HG03354 (cell line): ENCODE data around the gene GAL3ST1.
"Not testable (repeated sequence)": the region's sequence is repeated elsewhere in the genome, so short reads cannot be mapped to it uniquely, and the experiment has no call there.

Experiments used
- ATAC-seq: cut with Tn5 transposase; IDR thresholded peaks from one replicate; pipeline ENCODE4 v1.9.1; 2021; ENCODE audit warnings: mild to moderate bottlenecking; ENCODE audit not compliant: unreplicated experiment, poor library complexity, severe bottlenecking

Gene GAL3ST1

GRCh38 chr22:30541511-30541910 lies 33.0 kb downstream of the GAL3ST1 start:
- not testable (repeated sequence) for ATAC-seq

- no peak for ATAC-seq
Measured at GRCh38 chr22:30539368-30539767, 35.1 kb downstream of the GAL3ST1 start.

GRCh38 chr22:30538280-30538679 lies 36.2 kb downstream of the GAL3ST1 start:
- ATAC-seq, result no peak

GRCh38 chr22:30537083-30537731 lies 37.3 kb downstream of the GAL3ST1 start:
- ATAC-seq, result no peak

- no peak for ATAC-seq
Measured at GRCh38 chr22:30535182-30535581, 39.3 kb downstream of the GAL3ST1 start.

- ATAC-seq, result no peak
Measured at GRCh38 chr22:30531651-30532608, 42.5 kb downstream of the GAL3ST1 start.

- no peak for ATAC-seq
Measured at GRCh38 chr22:30526656-30527055, 47.8 kb downstream of the GAL3ST1 start.

- ATAC-seq, result no peak
Measured at GRCh38 chr22:30523646-30524489, 50.6 kb downstream of the GAL3ST1 start.

GRCh38 chr22:30521368-30522156 lies 52.9 kb downstream of the GAL3ST1 start:
- no peak for ATAC-seq

GRCh38 chr22:30519842-30520425 lies 54.5 kb downstream of the GAL3ST1 start:
- ATAC-seq, result no peak

- ATAC-seq, result no peak
Measured at GRCh38 chr22:30516731-30517130, 57.7 kb downstream of the GAL3ST1 start.

- ATAC-seq, result no peak
Measured at GRCh38 chr22:30516273-30516672, 58.2 kb downstream of the GAL3ST1 start.

- ATAC-seq, result no peak
Measured at GRCh38 chr22:30514252-30514651, 60.2 kb downstream of the GAL3ST1 start.

GRCh38 chr22:30513462-30513861 lies 61.0 kb downstream of the GAL3ST1 start:
- ATAC-seq, result no peak

- ATAC-seq, result no peak
Measured at GRCh38 chr22:30511911-30512310, 62.6 kb downstream of the GAL3ST1 start.

GRCh38 chr22:30511109-30511508 lies 63.4 kb downstream of the GAL3ST1 start:
- ATAC-seq, result no peak

- ATAC-seq, result no peak
Measured at GRCh38 chr22:30508216-30508615, 66.2 kb downstream of the GAL3ST1 start.

- ATAC-seq, result no peak
Measured at GRCh38 chr22:30507670-30508069, 66.8 kb downstream of the GAL3ST1 start.

GRCh38 chr22:30506507-30506968 lies 67.9 kb downstream of the GAL3ST1 start:
- ATAC-seq, result no peak
